ENCODE results near the gene PLET1.

DNA sequence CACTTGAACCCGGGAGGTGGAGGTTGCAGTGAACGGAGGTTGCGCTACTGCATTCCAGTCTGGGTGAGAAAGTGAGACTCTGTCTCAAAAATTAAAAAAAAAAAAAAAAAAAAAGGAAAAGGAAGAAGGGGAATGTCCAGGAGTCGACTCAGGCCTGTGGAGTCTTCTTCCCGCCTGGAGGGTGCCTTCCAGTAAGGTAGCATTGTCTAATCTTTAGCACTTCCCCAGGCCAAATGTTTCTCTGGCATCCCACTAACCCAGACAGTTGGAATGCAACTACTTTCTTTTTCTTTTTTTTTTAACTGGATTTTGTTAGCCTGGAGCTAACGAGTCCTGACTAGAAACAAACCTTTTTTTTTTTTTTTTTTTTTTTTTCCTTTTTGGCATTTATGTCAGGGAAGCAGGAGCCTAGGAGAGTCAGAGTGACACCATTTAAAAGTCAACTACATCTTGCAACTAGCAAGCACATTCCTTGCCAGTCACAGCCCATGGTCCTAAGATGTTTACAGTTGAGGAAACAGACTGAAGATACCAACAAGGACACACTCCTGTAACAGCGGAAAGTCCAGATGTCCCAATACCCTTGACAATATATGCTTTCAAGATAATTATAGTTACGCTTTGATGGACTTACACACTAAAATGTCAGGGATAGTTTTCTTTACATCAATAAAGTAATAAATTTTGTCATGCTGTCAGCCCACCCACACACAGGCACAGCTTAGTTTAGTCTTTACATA is 10.6 kb downstream of the PLET1 start:
- TF ChIP-seq, protein P1, sequence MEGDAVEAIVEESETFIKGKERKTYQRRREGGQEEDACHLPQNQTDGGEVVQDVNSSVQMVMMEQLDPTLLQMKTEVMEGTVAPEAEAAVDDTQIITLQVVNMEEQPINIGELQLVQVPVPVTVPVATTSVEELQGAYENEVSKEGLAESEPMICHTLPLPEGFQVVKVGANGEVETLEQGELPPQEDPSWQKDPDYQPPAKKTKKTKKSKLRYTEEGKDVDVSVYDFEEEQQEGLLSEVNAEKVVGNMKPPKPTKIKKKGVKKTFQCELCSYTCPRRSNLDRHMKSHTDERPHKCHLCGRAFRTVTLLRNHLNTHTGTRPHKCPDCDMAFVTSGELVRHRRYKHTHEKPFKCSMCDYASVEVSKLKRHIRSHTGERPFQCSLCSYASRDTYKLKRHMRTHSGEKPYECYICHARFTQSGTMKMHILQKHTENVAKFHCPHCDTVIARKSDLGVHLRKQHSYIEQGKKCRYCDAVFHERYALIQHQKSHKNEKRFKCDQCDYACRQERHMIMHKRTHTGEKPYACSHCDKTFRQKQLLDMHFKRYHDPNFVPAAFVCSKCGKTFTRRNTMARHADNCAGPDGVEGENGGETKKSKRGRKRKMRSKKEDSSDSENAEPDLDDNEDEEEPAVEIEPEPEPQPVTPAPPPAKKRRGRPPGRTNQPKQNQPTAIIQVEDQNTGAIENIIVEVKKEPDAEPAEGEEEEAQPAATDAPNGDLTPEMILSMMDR (IDR thresholded peaks at IDR 0.05; ENCODE audit: borderline replicate concordance, extremely low read depth, low read length, poor library complexity, severe bottlenecking), result no peak
- no peak for TF ChIP-seq EZH2 (IDR thresholded peaks at IDR 0.05; ENCODE audit: borderline replicate concordance, low read depth, low read length, severe bottlenecking)

Measured in DND-41 (cell line).